MCF 10A (cell line): ENCODE results near the gene SLC25A22. TPM values are rescaled to one million over a fixed set of nuclear protein-coding genes. Genes with fewer than 3 reads are reported as not detected.
A peak's percentile ranks its signal among the peaks of the same experiment; 100 is the strongest.

Source experiments
- BruUV-seq: library from RNA; stranded (reverse); fragments of 400-500 nt; replicated peaks from 2 replicates; lab custom pipeline; 2021; lab: Mats Ljungman, UMichigan
- CTCF ChIA-PET: fragments of 300-600 bp; sonication (Branson Sonifier 250); formaldehyde crosslinking; extraction: SDS; loops from one replicate; lab custom pipeline; 2021; ENCODE audit warnings: antibody characterized with exemption, inconsistent platforms; lab: Yijun Ruan, JAX
- POLR2A ChIA-PET: fragments of 300-600, 350-650 bp; sonication (Branson Sonifier 250); formaldehyde crosslinking; extraction: SDS; loops from one replicate; lab custom pipeline; 2020; ENCODE audit warnings: antibody characterized with exemption, inconsistent platforms; lab: Yijun Ruan, JAX
- DNase-seq: peaks from one replicate; pipeline ENCODE4 v3.0.0-alpha.2; 2018; ENCODE audit not compliant: unreplicated experiment
- H3K27ac Mint-ChIP-seq: one replicate; pipeline ENCODE4 v1.8.0; 2022; ENCODE audit warnings: mild to moderate bottlenecking, low read depth, mixed read lengths; ENCODE audit not compliant: unreplicated experiment
- H3K27me3 Mint-ChIP-seq: one replicate; pipeline ENCODE4 v1.8.0; 2022; ENCODE audit warnings: mixed read lengths; ENCODE audit not compliant: insufficient read depth, unreplicated experiment
- H3K36me3 Mint-ChIP-seq: one replicate; pipeline ENCODE4 v1.8.0; 2022; ENCODE audit warnings: mild to moderate bottlenecking, moderate library complexity, mixed read lengths; ENCODE audit not compliant: insufficient read depth, unreplicated experiment
- H3K4me1 Mint-ChIP-seq: one replicate; pipeline ENCODE4 v1.8.0; 2022; ENCODE audit warnings: mixed read lengths; ENCODE audit not compliant: insufficient read depth, unreplicated experiment
- H3K4me3 Mint-ChIP-seq: one replicate; pipeline ENCODE4 v1.8.0; 2022; ENCODE audit warnings: mild to moderate bottlenecking, moderate library complexity, mixed read lengths; ENCODE audit not compliant: unreplicated experiment
- H3K9me3 Mint-ChIP-seq: one replicate; pipeline ENCODE4 v1.8.0; 2022; ENCODE audit warnings: mixed read lengths; ENCODE audit not compliant: unreplicated experiment
- CTCF ChIP-seq: fragments of 200-600 bp; IDR thresholded peaks from one replicate; pipeline ENCODE4 v1.8.0; 2022; ENCODE audit warnings: antibody characterized with exemption, mild to moderate bottlenecking; ENCODE audit not compliant: unreplicated experiment
- intact Hi-C: fragments of 100-400 bp; cut with micrococcal nuclease; formaldehyde crosslinking; loops from 2 replicates; pipeline ENCODE4 v1.14.1; 2022
- total RNA-seq: library from RNA; stranded (reverse); gene quantifications from 2 replicates; pipeline ENCODE4 v1.2.3, GENCODE V29; 2022

SLC25A22 gene
- total RNA-seq, 1 experiment from 2014 or later: 34.0 TPM

- CTCF ChIA-PET: interaction anchor here (0.7 to 1.1 kb wide), 5 partner anchors 15 to 105 kb away, joined by 3 to 8 read pairs (median 3); no protein-coding TSS in a partner anchor
These were observed 35.5 kb downstream of the SLC25A22 start for GRCh38 chr11:762421-763072.

DNA sequence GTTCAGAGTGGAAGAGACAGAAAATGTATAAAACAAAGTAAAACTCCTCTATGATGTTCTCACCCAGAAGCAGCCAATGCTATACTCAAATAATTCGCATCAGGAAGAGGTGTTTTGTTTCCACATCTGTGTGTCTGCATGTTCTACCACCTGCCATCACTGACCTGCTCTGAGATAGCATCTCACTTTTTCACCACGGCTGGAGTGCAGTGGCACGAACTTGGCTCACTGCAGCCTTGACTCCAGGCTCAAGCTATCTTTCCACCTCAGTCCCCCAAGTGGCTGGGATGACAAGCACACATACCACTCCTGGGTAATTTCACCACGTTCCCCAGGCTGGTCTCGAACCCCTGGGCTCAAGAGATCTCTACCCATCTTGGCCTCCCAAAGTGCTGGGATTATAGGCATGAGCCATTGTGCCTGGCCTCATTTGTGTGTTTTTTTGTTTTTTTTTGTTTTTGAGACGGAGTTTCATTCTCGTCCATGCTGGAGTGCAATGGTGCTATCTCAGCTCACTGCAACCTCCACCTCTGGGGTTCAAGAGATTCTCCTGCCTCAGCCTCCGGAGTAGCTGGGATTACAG, 36.5 kb downstream of the SLC25A22 start:
- H3K9me3 Mint-ChIP-seq: no peaks in the 10 kb centered on the region
- CTCF ChIA-PET: interaction anchor here (0.6 to 1.1 kb wide), 6 partner anchors 14 to 321 kb away, joined by 3 to 7 read pairs (median 4); no protein-coding TSS in a partner anchor
- no peak overlapping the region for H3K4me3 Mint-ChIP-seq
- BruUV-seq: no TSS peak
- peaks cover 99% of the 10 kb centered on the region for H3K36me3 Mint-ChIP-seq
- peaks cover 16% of the 10 kb centered on the region for H3K4me1 Mint-ChIP-seq
- H3K27ac Mint-ChIP-seq: peak overlapping the region; percentile 93
- no peaks in the 10 kb centered on the region for H3K27me3 Mint-ChIP-seq
- DNase-seq: no peak
- POLR2A ChIA-PET: interaction anchor here (0.6 to 7.7 kb wide), 9 partner anchors 13 to 202 kb away, joined by 3 to 125 read pairs (median 10); partner anchors contain the start of genes DEAF1, PNPLA2, TALDO1 and TMEM80
- no peak for TF ChIP-seq CTCF
- intact Hi-C loops: loop anchor here (1.0 to 5.0 kb wide), 4 partner anchors 33 to 99 kb away; partner anchors contain the start of gene SLC25A22

More at GRCh38 chr11:762421-763072, 35.5 kb downstream of the SLC25A22 start:
- H3K4me3 Mint-ChIP-seq: peak overlapping the region; percentile 59
- POLR2A ChIA-PET: interaction anchor here (0.5 to 7.7 kb wide), 22 partner anchors 9 to 504 kb away, joined by 3 to 125 read pairs (median 5); partner anchors contain the start of genes DEAF1, GATD1, PHRF1 and PIDD1
- H3K4me1 Mint-ChIP-seq: peaks cover 16% of the 10 kb centered on the region
- H3K9me3 Mint-ChIP-seq: no peaks in the 10 kb centered on the region
- peak; percentile 32 for TF ChIP-seq CTCF
- H3K36me3 Mint-ChIP-seq: peaks cover 95% of the 10 kb centered on the region
- H3K27me3 Mint-ChIP-seq: no peaks in the 10 kb centered on the region
- peak overlapping the region; percentile 93 for H3K27ac Mint-ChIP-seq
- BruUV-seq: no TSS peak
- intact Hi-C loops: loop anchor here (1.0 to 5.0 kb wide), 4 partner anchors 34 to 100 kb away; partner anchors contain the start of gene SLC25A22
- DNase-seq: peak; percentile 96

DNA sequence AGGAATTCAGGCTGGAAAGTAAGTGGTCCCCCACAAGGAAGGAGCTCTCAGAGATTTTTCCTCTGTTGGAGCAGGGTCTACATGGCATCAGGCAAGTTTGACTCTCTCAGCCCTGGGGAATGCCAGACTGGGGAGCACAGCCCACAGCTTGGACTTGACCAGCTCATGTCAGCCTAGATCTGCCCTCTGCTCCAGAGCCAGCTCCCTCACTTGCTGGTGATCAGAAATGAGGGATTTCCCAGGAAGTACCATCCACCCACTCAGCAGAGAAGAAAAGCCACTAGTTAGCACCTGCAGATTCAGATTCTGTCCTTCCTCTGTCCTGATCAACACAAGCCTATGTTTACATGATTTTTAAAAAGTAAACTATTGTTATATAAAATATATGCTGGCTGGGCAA, 37.8 kb downstream of the SLC25A22 start:
- no peak for DNase-seq
- Mint-ChIP-seq H3K4me3 (no peak overlapping the region), H3K9me3 (no peaks in the 10 kb centered on the region), H3K27me3 (no peaks in the 10 kb centered on the region), H3K27ac (no peak overlapping the region), H3K36me3 (peaks cover 100% of the 10 kb centered on the region), H3K4me1 (peaks cover 16% of the 10 kb centered on the region)
- intact Hi-C loops: loop anchor here (5.0 kb wide), 1 partner anchor 37 kb away; the partner anchor contains the start of gene SLC25A22
- TF ChIP-seq CTCF: no peak
- ChIA-PET CTCF (interaction anchor here (1.2 to 4.0 kb wide), 2 partner anchors 13 to 63 kb away, joined by 3 to 18 read pairs; partner anchors contain the start of gene TALDO1), POLR2A (interaction anchor here (0.6 to 7.7 kb wide), 3 partner anchors 12 to 36 kb away, joined by 4 to 125 read pairs (median 21); partner anchors contain the start of gene TALDO1)
- BruUV-seq: no TSS peak

DNA sequence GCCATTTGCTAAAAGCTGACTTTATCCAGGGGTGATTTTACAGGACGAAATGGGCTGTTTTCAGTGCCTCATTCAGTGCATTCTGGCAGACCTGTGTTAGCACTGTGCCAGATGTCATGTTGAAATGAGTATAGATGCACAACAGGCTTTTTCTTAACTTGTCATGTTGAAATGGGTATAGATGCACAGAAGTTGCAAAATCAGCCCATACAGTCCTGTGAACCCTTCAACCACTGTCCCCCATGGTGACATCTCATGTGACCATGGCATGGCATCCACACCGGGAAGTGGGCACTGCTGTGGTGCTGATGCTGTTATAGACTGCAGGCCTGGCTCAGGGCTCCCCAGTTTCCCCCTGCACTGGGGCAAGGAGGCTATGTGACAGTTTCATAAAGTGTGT, 48.4 kb downstream of the SLC25A22 start:
- no peak for TF ChIP-seq CTCF

More for the DNA sequence above, 48.4 kb downstream of the SLC25A22 start:
- no TSS peak for BruUV-seq
- H3K27me3 Mint-ChIP-seq: no peaks in the 10 kb centered on the region
- peaks cover 23% of the 10 kb centered on the region for H3K36me3 Mint-ChIP-seq
- intact Hi-C loops: no loop called here
- ChIA-PET POLR2A (interaction anchor here (0.7 to 5.6 kb wide), 5 partner anchors 11 to 70 kb away, joined by 3 to 125 read pairs (median 37); partner anchors contain the start of genes GATD1 and PNPLA2), CTCF (interaction anchor here (1.1 kb wide), 1 partner anchor 89 kb away, joined by 3 read pairs; no protein-coding TSS in a partner anchor)
- H3K4me1 Mint-ChIP-seq: peaks cover 4% of the 10 kb centered on the region
- H3K27ac Mint-ChIP-seq: no peak overlapping the region
- no peaks in the 10 kb centered on the region for H3K9me3 Mint-ChIP-seq
- H3K4me3 Mint-ChIP-seq: no peak overlapping the region
- no peak for DNase-seq
